ENCODE measurements around the gene DNM3.

The DNM3 gene

DNA sequence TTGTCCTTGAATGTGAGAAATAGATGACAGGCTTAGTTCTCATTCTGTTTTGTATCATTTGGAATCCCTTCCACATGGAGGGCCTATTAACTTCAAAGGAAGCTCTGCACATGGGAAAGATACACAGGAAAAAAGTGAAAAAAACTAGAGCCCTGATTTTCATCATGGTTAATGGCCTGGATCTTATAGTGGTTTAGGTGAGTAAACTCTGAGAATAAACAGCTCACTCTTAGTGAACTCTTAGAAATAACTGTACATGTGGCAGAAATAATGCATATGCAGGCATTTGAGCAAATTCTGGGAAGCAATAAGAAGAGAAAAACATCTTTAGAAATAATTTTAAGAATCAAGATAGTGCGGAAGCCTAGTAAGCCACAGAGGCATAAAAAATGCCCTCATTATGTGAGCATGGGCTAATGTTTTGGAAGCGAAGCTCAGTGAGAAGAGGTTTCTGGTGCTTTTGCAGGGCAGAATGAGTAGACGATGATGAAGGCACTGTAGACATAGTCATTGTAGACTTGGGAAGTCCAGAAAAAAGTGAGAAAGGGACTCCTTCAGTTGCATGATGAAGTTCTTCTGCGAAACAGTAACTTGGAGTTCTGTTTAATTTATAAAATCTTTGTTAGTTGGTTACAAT lies 279.9 kb downstream of the DNM3 start:
- no peak overlapping the region for H3K27ac ChIP-seq (ENCODE audit: low read length)

DNA sequence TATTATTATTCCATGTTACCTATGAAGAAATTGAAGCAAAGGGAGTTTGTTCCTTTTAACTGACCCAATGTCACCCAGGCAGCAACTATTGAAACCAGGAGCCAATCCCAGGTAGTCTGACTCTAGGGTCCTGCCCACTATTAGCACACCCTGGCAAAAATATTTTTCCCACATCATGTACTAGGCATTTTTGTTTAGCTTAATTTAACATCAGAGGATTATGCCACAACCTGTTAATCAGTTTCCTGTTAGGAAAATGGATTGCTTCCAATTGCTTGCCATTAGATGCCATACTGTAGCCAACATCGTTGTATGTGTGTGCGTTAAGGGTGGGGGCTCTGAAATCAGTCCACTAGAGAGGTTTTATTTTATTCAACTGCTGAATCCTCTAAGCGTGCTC lies 281.1 kb downstream of the DNM3 start:
- no peak overlapping the region for H3K27ac ChIP-seq (ENCODE audit: low read length)
- H3K4me3 ChIP-seq (ENCODE audit: low read length), result no peak overlapping the region
- H3K36me3 ChIP-seq (ENCODE audit: insufficient read depth, low read depth, low read length), result no peaks in the 10 kb centered on the region
- no peak overlapping the region for H3K9ac ChIP-seq (ENCODE audit: low read depth, low read length)
- H3K4me1 ChIP-seq (ENCODE audit: insufficient read depth, low read length), result no peaks in the 10 kb centered on the region
- H3K9me3 ChIP-seq (ENCODE audit: insufficient read depth, low read depth, low read length), result no peaks in the 10 kb centered on the region
- H3K27me3 ChIP-seq (ENCODE audit: insufficient read depth, low read length), result no peaks in the 10 kb centered on the region

More for the DNA sequence above, 279.9 kb downstream of the DNM3 start:
- H3K9ac ChIP-seq (ENCODE audit: low read depth, low read length), result no peak overlapping the region
- no peaks in the 10 kb centered on the region for H3K9me3 ChIP-seq (ENCODE audit: insufficient read depth, low read depth, low read length)
- no peak overlapping the region for H3K4me3 ChIP-seq (ENCODE audit: low read length)
- H3K36me3 ChIP-seq (ENCODE audit: insufficient read depth, low read depth, low read length), result no peaks in the 10 kb centered on the region
- H3K4me1 ChIP-seq (ENCODE audit: insufficient read depth, low read length), result no peaks in the 10 kb centered on the region
- no peaks in the 10 kb centered on the region for H3K27me3 ChIP-seq (ENCODE audit: insufficient read depth, low read length)

DNA sequence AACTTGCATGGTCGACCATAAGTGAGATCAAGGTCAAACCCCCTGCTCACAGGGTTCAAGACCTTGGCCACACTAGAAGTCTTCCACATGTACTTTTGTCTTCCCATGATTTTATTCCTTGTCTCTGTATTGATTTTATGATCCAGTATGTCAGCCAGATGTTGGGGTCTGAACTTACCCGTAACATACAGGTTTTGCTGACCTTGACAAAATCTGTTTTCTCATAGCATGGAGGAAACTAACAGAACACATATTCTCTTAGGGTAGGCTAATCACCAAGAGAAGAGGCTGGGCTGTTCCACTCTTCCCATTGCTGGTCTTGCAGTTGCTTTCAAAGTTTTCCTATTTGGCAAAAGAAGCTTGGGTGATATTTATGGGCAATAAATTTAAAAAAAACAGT lies 284.0 kb downstream of the DNM3 start:
- Histone ChIP-seq H3K27me3 (ENCODE audit: insufficient read depth, low read length) (no peaks in the 10 kb centered on the region), H3K4me3 (ENCODE audit: low read length) (no peak overlapping the region), H3K27ac (ENCODE audit: low read length) (no peak overlapping the region), H3K9ac (ENCODE audit: low read depth, low read length) (no peak overlapping the region), H3K4me1 (ENCODE audit: insufficient read depth, low read length) (no peaks in the 10 kb centered on the region), H3K9me3 (ENCODE audit: insufficient read depth, low read depth, low read length) (no peaks in the 10 kb centered on the region), H3K36me3 (ENCODE audit: insufficient read depth, low read depth, low read length) (no peaks in the 10 kb centered on the region)

DNA sequence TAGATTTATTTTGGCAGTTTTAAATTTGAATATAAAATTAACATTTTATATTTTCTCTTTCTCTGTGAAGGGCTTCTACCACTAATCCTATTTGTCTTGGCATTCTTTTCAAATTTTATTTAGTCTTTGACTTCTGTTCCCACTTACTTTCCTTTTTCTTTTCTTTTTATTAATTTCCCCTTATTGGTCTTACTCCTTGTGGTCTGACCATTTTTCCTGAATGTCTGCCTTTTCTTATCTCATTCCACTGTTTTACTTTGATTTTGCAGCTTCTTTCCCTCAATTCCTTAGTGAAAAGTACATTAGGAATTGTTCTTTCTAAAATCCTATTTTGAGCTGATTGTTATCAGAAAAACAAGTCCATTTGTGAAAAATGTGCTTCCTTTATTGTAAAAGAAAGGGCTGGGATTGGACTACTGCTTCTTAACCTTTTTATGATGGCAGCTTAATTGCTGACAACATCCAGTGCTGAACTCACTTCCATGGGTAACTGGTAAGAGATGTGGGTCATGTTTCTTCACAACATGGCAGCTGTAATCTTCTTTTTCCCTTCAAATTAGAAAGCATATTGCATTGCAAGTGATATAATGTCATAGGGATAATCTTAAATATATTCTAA lies 284.6 kb downstream of the DNM3 start:
- H3K4me3 ChIP-seq (ENCODE audit: low read length), result no peak overlapping the region
- no peaks in the 10 kb centered on the region for H3K27me3 ChIP-seq (ENCODE audit: insufficient read depth, low read length)
- H3K4me1 ChIP-seq (ENCODE audit: insufficient read depth, low read length), result no peaks in the 10 kb centered on the region
- H3K27ac ChIP-seq (ENCODE audit: low read length), result no peak overlapping the region
- H3K9ac ChIP-seq (ENCODE audit: low read depth, low read length), result no peak overlapping the region
- no peaks in the 10 kb centered on the region for H3K9me3 ChIP-seq (ENCODE audit: insufficient read depth, low read depth, low read length)
- H3K36me3 ChIP-seq (ENCODE audit: insufficient read depth, low read depth, low read length), result no peaks in the 10 kb centered on the region

DNA sequence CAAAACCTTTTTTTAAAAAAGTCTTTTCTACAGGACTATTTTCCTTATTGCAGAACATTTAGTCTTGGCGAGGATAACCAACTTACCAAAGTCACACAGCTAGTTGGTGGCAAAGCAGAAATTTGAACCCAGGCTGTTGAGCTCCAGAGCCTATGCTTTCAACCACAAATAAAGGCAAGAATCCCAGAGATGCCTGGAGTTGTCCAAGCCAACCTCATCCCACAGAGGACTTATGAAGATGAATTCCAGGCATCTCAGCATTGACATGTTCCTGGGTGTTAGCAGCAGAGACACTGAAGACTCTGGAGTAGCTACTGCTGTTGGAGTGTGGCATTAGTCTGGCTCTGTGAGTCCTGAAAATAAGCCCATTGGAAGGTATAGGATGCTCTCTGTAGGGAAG lies 291.5 kb downstream of the DNM3 start:
- Histone ChIP-seq H3K27ac (ENCODE audit: low read length) (no peak overlapping the region), H3K4me3 (ENCODE audit: low read length) (no peak overlapping the region)

DNA sequence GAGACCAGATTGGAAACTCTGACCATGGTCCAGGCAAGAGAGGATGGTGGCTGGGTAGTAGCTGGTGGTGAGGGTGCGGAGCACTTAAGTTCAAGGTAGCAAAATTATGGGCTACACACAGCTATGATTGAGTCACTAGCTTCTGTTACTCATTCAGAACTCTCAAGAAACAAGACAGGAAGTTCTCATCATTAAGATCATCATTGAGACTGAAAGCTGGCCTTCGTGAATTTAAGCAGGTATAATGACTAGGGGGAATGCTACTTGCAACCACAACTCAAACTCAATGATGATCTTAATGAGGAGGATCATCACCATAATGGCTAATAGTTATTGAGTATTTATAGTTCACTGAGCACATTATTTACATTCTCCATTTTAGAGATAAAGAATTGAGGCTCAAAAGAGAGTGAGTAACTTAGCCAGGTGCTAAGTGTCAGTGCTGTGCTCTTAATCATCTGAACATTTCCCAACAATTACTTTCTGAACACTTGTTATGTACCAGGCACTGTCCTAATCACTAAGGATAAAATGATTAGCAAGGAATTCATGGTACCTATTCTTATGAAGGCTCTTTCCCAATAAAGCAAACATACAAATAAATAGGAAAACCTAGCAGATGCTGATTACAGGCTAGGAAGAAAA lies 292.9 kb downstream of the DNM3 start:
- no peaks in the 10 kb centered on the region for H3K4me1 ChIP-seq (ENCODE audit: insufficient read depth, low read length)
- no peak overlapping the region for H3K4me3 ChIP-seq (ENCODE audit: low read length)
- H3K27me3 ChIP-seq (ENCODE audit: insufficient read depth, low read length), result no peaks in the 10 kb centered on the region
- no peaks in the 10 kb centered on the region for H3K9me3 ChIP-seq (ENCODE audit: insufficient read depth, low read depth, low read length)
- no peak overlapping the region for H3K27ac ChIP-seq (ENCODE audit: low read length)
- H3K9ac ChIP-seq (ENCODE audit: low read depth, low read length), result no peak overlapping the region
- H3K36me3 ChIP-seq (ENCODE audit: insufficient read depth, low read depth, low read length), result no peaks in the 10 kb centered on the region

More for the DNA sequence above, 291.5 kb downstream of the DNM3 start:
- Histone ChIP-seq H3K9ac (ENCODE audit: low read depth, low read length) (no peak overlapping the region), H3K36me3 (ENCODE audit: insufficient read depth, low read depth, low read length) (no peaks in the 10 kb centered on the region), H3K9me3 (ENCODE audit: insufficient read depth, low read depth, low read length) (no peaks in the 10 kb centered on the region), H3K4me1 (ENCODE audit: insufficient read depth, low read length) (no peaks in the 10 kb centered on the region), H3K27me3 (ENCODE audit: insufficient read depth, low read length) (no peaks in the 10 kb centered on the region)

DNA sequence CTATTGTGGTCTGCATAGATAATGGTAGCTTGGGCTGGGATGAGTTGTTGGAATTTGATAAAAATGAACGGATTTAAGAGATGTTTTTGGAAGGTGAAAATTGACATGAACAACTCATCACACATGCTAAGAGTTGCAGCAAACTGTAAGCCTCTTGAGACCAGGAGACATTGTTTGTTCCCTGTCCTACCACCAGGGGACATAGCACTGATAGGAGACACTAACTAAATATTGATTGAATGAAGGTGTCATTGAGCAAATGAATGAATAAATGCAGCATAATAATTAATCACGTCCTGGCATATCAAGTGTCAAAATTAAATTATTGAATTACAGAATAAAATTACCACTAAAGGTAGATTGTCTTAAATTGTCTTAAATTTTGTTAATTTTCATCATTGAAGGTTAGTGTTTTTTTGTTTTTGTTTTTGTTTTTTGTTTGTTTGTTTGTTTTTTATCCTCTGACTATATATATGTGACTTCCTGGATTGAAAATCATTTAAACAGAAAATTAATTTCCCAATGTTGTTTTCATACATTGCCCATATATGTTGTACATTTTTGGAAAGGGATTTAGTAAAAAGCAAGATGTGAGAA lies 293.9 kb downstream of the DNM3 start:
- no peak overlapping the region for H3K4me3 ChIP-seq (ENCODE audit: low read length)
- no peak overlapping the region for H3K9ac ChIP-seq (ENCODE audit: low read depth, low read length)
- H3K27me3 ChIP-seq (ENCODE audit: insufficient read depth, low read length), result no peaks in the 10 kb centered on the region
- no peaks in the 10 kb centered on the region for H3K36me3 ChIP-seq (ENCODE audit: insufficient read depth, low read depth, low read length)
- H3K4me1 ChIP-seq (ENCODE audit: insufficient read depth, low read length), result no peaks in the 10 kb centered on the region
- no peak overlapping the region for H3K27ac ChIP-seq (ENCODE audit: low read length)
- no peaks in the 10 kb centered on the region for H3K9me3 ChIP-seq (ENCODE audit: insufficient read depth, low read depth, low read length)

DNA sequence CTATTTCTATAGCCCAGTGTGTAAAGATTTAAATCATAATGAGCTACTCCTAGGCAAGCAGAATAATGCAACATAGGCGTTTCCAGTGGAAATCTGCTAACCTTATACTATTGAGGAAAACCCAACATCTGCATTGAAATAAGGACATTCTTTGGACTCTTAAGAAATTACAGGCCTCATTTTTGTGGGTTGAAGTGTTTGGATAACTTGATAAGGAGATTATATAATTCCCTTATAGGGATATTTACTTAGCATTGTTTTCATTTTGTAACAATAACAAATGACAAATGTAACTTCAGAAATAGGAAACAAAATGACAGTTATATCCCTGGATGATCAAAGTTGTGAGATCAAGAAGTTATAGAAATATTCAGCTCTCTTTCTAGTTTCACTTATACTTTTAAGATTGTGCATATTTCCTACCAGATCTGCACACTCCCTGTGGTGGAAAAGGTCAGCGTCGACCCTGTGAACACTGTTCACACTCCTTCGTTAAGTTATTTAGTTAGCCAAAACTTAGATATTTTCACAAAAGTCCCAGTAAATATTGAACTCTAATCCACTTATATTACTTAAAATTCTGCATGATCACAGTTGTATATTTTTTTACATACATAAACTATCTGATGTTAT lies 294.8 kb downstream of the DNM3 start:
- Histone ChIP-seq H3K4me1 (ENCODE audit: insufficient read depth, low read length) (no peaks in the 10 kb centered on the region), H3K9ac (ENCODE audit: low read depth, low read length) (no peak overlapping the region), H3K36me3 (ENCODE audit: insufficient read depth, low read depth, low read length) (no peaks in the 10 kb centered on the region), H3K27ac (ENCODE audit: low read length) (no peak overlapping the region), H3K27me3 (ENCODE audit: insufficient read depth, low read length) (no peaks in the 10 kb centered on the region), H3K4me3 (ENCODE audit: low read length) (no peak overlapping the region), H3K9me3 (ENCODE audit: insufficient read depth, low read depth, low read length) (no peaks in the 10 kb centered on the region)

DNA sequence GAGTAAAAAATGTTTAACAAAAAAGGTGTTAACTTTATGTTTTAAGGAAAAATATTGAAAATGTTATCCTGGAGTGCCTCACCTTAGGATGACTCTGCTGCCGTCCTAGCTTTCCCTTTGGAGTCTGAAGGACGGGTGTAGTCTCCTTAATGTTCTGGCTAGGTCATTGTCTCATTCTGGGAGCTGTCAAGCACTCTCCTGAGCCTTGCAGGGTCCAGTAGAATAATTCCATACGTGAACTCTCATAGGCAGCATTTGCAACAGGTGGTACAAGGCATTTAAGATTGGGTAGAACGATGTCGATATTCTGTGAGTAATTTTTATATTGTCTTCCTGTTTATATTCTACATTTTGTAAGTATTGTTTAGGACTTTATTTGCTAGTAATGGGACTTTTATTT lies 295.6 kb downstream of the DNM3 start:
- no peaks in the 10 kb centered on the region for H3K9me3 ChIP-seq (ENCODE audit: insufficient read depth, low read depth, low read length)
- H3K36me3 ChIP-seq (ENCODE audit: insufficient read depth, low read depth, low read length), result no peaks in the 10 kb centered on the region
- no peak overlapping the region for H3K4me3 ChIP-seq (ENCODE audit: low read length)
- H3K9ac ChIP-seq (ENCODE audit: low read depth, low read length), result no peak overlapping the region
- H3K27me3 ChIP-seq (ENCODE audit: insufficient read depth, low read length), result no peaks in the 10 kb centered on the region
- peaks cover 6% of the 10 kb centered on the region; the same call in 1 of the 2 replicates for H3K4me1 ChIP-seq (ENCODE audit: insufficient read depth, low read length)
- H3K27ac ChIP-seq (ENCODE audit: low read length), result no peak overlapping the region

DNA sequence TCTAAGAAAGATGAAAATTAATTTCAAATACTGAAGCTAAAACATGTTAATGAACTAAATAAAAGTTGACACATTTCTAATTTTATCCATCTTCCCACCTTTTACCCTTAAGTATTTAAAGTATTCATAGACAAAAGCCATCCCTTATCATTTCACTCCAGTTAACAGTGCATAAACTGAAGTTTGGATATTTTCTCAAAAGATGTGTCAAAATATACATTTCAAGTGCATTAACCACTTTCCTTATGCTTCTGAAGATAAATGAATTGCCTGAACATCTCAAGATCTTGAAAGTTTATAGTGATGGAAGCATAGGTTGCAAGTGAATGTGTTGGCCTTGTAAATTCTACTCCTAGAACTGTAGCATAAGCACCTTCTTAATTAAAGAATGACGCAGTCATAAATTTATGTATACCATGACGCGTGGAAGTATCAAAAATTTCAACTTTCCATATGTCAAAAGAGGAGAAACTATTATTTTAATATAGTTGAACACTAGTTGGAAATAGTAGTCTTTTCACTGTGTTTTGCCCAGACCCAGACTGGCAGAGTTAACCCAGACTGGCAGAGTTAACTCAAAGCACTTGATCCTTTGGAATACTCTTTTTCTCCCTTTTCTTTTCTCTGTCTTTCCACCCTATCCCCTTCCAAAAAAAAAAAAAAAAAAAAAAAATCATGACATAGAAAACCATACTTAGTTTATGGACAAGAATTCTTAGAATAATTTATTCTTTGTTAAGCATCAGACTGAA lies 296.6 kb downstream of the DNM3 start:
- Histone ChIP-seq H3K27me3 (ENCODE audit: insufficient read depth, low read length) (no peaks in the 10 kb centered on the region), H3K9ac (ENCODE audit: low read depth, low read length) (no peak overlapping the region), H3K9me3 (ENCODE audit: insufficient read depth, low read depth, low read length) (no peaks in the 10 kb centered on the region), H3K27ac (ENCODE audit: low read length) (no peak overlapping the region), H3K4me3 (ENCODE audit: low read length) (no peak overlapping the region), H3K36me3 (ENCODE audit: insufficient read depth, low read depth, low read length) (no peaks in the 10 kb centered on the region), H3K4me1 (ENCODE audit: insufficient read depth, low read length) (peaks cover 6% of the 10 kb centered on the region; the same call in 1 of the 2 replicates)

DNA sequence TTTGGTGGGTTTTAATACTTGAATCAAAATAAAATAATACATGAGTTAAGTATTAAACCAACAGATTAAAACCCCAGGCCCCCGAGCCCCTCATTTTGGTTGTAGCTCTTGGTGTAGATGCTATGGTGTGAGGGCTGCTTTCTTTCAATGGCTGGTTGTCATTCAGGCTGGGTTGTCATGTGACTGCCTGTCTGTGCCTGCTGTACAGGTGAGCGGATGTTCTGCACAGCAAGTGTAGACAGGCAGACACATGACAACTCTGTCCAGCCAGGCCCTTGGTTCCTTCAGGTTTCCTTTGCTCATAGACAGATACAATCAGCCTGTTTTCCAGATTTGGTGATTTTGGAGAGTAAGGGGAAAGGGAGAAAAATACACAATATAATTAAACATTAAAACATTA lies 297.3 kb downstream of the DNM3 start:
- no peaks in the 10 kb centered on the region for H3K27me3 ChIP-seq (ENCODE audit: insufficient read depth, low read length)
- no peak overlapping the region for H3K27ac ChIP-seq (ENCODE audit: low read length)
- H3K4me3 ChIP-seq (ENCODE audit: low read length), result no peak overlapping the region
- peaks cover 12% of the 10 kb centered on the region; the same call in 1 of the 2 replicates for H3K4me1 ChIP-seq (ENCODE audit: insufficient read depth, low read length)
- no peak overlapping the region for H3K9ac ChIP-seq (ENCODE audit: low read depth, low read length)
- H3K36me3 ChIP-seq (ENCODE audit: insufficient read depth, low read depth, low read length), result no peaks in the 10 kb centered on the region
- no peaks in the 10 kb centered on the region for H3K9me3 ChIP-seq (ENCODE audit: insufficient read depth, low read depth, low read length)

All from iPS-20b (cell line).